ENCODE measurements around the gene EXOC3.
"Not testable (repeated sequence)": the region's sequence is repeated elsewhere in the genome, so short reads cannot be mapped to it uniquely, and the experiment has no call there.

EXOC3 gene

GRCh38 chr5:474840-475661 is 32.1 kb downstream of the EXOC3 start:
- peak; percentile 67 for DNase-seq

GRCh38 chr5:475704-476101 is 32.7 kb downstream of the EXOC3 start:
- DNase-seq: no peak

GRCh38 chr5:476102-476813 is 33.3 kb downstream of the EXOC3 start:
- DNase-seq: no peak

GRCh38 chr5:476814-477175 is 33.8 kb downstream of the EXOC3 start:
- DNase-seq: peak; percentile 42

GRCh38 chr5:477247-477646 is 34.3 kb downstream of the EXOC3 start:
- DNase-seq: no peak

GRCh38 chr5:477871-478270 is 34.9 kb downstream of the EXOC3 start:
- peak; percentile 36 for DNase-seq

GRCh38 chr5:478369-478981 is 35.5 kb downstream of the EXOC3 start:
- peak; percentile 24 for DNase-seq

GRCh38 chr5:478982-479535 is 36.1 kb downstream of the EXOC3 start:
- DNase-seq: peak; percentile 40

- peak; percentile 32 for DNase-seq
Measured at GRCh38 chr5:479566-480319, 36.8 kb downstream of the EXOC3 start.

- peak; percentile 35 for DNase-seq
Measured at GRCh38 chr5:481347-481746, 38.4 kb downstream of the EXOC3 start.

GRCh38 chr5:482021-482420 is 39.0 kb downstream of the EXOC3 start:
- DNase-seq: no peak

- DNase-seq: no peak
Measured at GRCh38 chr5:482506-482905, 39.5 kb downstream of the EXOC3 start.

- DNase-seq: no peak
Measured at GRCh38 chr5:483011-483410, 40.0 kb downstream of the EXOC3 start.

GRCh38 chr5:483434-484140 is 40.6 kb downstream of the EXOC3 start:
- DNase-seq: no peak

- DNase-seq: no peak
Measured at GRCh38 chr5:484556-484955, 41.6 kb downstream of the EXOC3 start.

- no peak for DNase-seq
Measured at GRCh38 chr5:485113-485945, 42.4 kb downstream of the EXOC3 start.

- DNase-seq: no peak
Measured at GRCh38 chr5:485946-486491, 43.0 kb downstream of the EXOC3 start.

- DNase-seq: not testable (repeated sequence)
Measured at GRCh38 chr5:486597-486996, 43.6 kb downstream of the EXOC3 start.

- DNase-seq: no peak
Measured at GRCh38 chr5:488241-488640, 45.3 kb downstream of the EXOC3 start.

- no peak for DNase-seq
Measured at GRCh38 chr5:488744-489688, 46.0 kb downstream of the EXOC3 start.

Data from 8988T (cell line).